K562 (cell line): Measurements from ENCODE around the gene MED31. TPM values are rescaled to one million over a fixed set of nuclear protein-coding genes. Genes with fewer than 3 reads are reported as not detected.

ENCODE experiments used
- ATAC-seq: fragments of 200-7000 bp; cut with Tn5 transposase; 3 replicates; pipeline ENCODE4 v1.9.1; 2020; ENCODE audit warnings: moderate library complexity
- BruUV-seq: library from RNA; stranded (reverse); fragments of 400-500 nt; replicated peaks from 2 replicates; lab custom pipeline; 2021; lab: Mats Ljungman, UMichigan
- CTCF ChIA-PET: fragments of 300-600 bp; formaldehyde crosslinking; extraction: SDS; loops from one replicate; lab custom pipeline; 2021; ENCODE audit warnings: low intra/inter-chr PET ratio; lab: Yijun Ruan, JAX
- POLR2A ChIA-PET: fragments of 300-600, 350-650 bp; sonication (Branson Sonifier 250); formaldehyde crosslinking; extraction: SDS; loops from one replicate; lab custom pipeline; 2021; ENCODE audit warnings: antibody characterized with exemption, inconsistent platforms; lab: Yijun Ruan, JAX
- DNase-seq, 4 experiments: peaks; one replicate each; pipeline versions ENCODE4 v3.0.0 to v3.0.0-alpha.2; 2011 to 2018; ENCODE audit warnings: low spot score in 3 of 4, mixed read lengths in 3 of 4; ENCODE audit errors: extremely low read depth in 1 of 4
- FAIRE-seq: peaks from 2 replicates; lab custom pipeline; 2011; peaks lifted over from hg19 to GRCh38; lab: Jason Lieb, UNC
- H2AFZ ChIP-seq: 2 replicates; pipeline ENCODE4 v1.6.0; 2011; ENCODE audit warnings: low read depth, low read length, control low read depth, inconsistent platforms
- H3K27ac ChIP-seq: fragments of 200-600 bp; 3 replicates; pipeline ENCODE4 v1.8.0; 2011; ENCODE audit warnings: low read depth, mild to moderate bottlenecking, control low read depth, inconsistent platforms, low read length, moderate library complexity, mixed read lengths; ENCODE audit errors: extremely low read depth
- H3K27me3 ChIP-seq, 2 experiments: fragments of 300-600 bp in 1 of 2; 2 replicates in 1 of 2; 3 replicates in 1 of 2; pipeline versions ENCODE4 v1.6.0 to v1.8.0; 2011; ENCODE audit warnings: inconsistent platforms in 2 of 2, low read length in 2 of 2, mild to moderate bottlenecking in 1 of 2, mixed read lengths in 1 of 2, moderate library complexity in 1 of 2; ENCODE audit not compliant: control insufficient read depth in 2 of 2, insufficient read depth in 2 of 2
- H3K36me3 ChIP-seq: fragments of 300-600 bp; 3 replicates; pipeline ENCODE4 v1.8.0; 2011; ENCODE audit warnings: mild to moderate bottlenecking, low read length, inconsistent platforms; ENCODE audit not compliant: control insufficient read depth, insufficient read depth
- H3K4me1 ChIP-seq, 2 experiments: fragments of 200-600 bp in 1 of 2; replicated peaks in 1 of 2; 2 replicates in 1 of 2; 3 replicates in 1 of 2; pipeline versions ENCODE4 v1.5.1 to v1.8.0; 2011; ENCODE audit warnings: inconsistent platforms in 2 of 2, low read length in 2 of 2, mild to moderate bottlenecking in 1 of 2, mixed read lengths in 1 of 2, moderate library complexity in 1 of 2; ENCODE audit not compliant: control insufficient read depth in 2 of 2, insufficient read depth in 2 of 2
- H3K4me2 ChIP-seq: 2 replicates; pipeline ENCODE4 v1.6.1; 2011; ENCODE audit warnings: low read length, control low read depth, inconsistent platforms, mixed read lengths; ENCODE audit not compliant: insufficient read depth
- H3K4me3 ChIP-seq: fragments of 200-600 bp; sonication (generic), shearing (Covaris generic); 2 replicates; pipeline ENCODE4 v1.5.1; 2016; ENCODE audit warnings: control low read depth, inconsistent platforms
- H3K79me2 ChIP-seq: fragments of 200-600 bp; 3 replicates; pipeline ENCODE4 v1.8.0; 2011; ENCODE audit warnings: low read length, inconsistent platforms; ENCODE audit not compliant: control insufficient read depth, insufficient read depth
- H3K9ac ChIP-seq, 2 experiments: 2 replicates each; pipeline versions ENCODE4 v1.6.0 to v1.6.1; 2011; ENCODE audit warnings: low read depth in 2 of 2, low read length in 2 of 2, control low read depth in 1 of 2, inconsistent platforms in 1 of 2, mild to moderate bottlenecking in 1 of 2, mixed read lengths in 1 of 2; ENCODE audit not compliant: insufficient read depth in 1 of 2
- H3K9me1 ChIP-seq: one replicate; pipeline ENCODE4 v1.6.0; 2011; ENCODE audit warnings: inconsistent platforms, mild to moderate bottlenecking, low read length, moderate library complexity; ENCODE audit not compliant: control insufficient read depth, insufficient read depth
- H3K9me3 ChIP-seq: replicated peaks from 2 replicates; pipeline ENCODE4 v1.5.1; 2011; ENCODE audit warnings: low read depth, low read length, inconsistent platforms; ENCODE audit not compliant: control insufficient read depth, insufficient read depth
- H4K20me1 ChIP-seq: replicated peaks from 2 replicates; pipeline ENCODE4 v1.6.1; 2011; ENCODE audit warnings: low read length, inconsistent platforms, mixed read lengths; ENCODE audit not compliant: control insufficient read depth, insufficient read depth
- CHCHD3 ChIP-seq: fragments of 250-450 bp; sonication (Bioruptor Pico); IDR thresholded peaks from 2 replicates; pipeline ENCODE4 v2.1.2; 2022; ENCODE audit warnings: mild to moderate bottlenecking
- ETV1 ChIP-seq: fragments of 450-650 bp; conservative IDR thresholded peaks from 2 replicates; pipeline ENCODE4 v1.6.1; 2016; ENCODE audit warnings: missing genetic modification characterization, control low read depth, low read depth, missing compliant biosample characterization
- MYC ChIP-seq, 2 experiments: fragments of 250-450 bp in 1 of 2; sonication (Bioruptor Pico) in 1 of 2; IDR thresholded peaks; 2 replicates each; pipeline versions ENCODE4 v1.5.1 to v1.6.1; 2012 to 2021; ENCODE audit warnings: low read depth in 2 of 2, borderline replicate concordance in 1 of 2, improper control_type of control experiment in 1 of 2, low read length in 1 of 2, mild to moderate bottlenecking in 1 of 2, moderate library complexity in 1 of 2
- RBM25 ChIP-seq: fragments of 200-400 bp; formaldehyde crosslinking; IDR thresholded peaks from 2 replicates; pipeline ENCODE4 v1.6.1; 2018; ENCODE audit warnings: low read length, low read depth, moderate library complexity; ENCODE audit not compliant: severe bottlenecking
- SRSF3 ChIP-seq: fragments of 200-400 bp; formaldehyde crosslinking; IDR thresholded peaks from 2 replicates; pipeline ENCODE4 v1.6.1; 2016; ENCODE audit warnings: mild to moderate bottlenecking, low read length, moderate library complexity; ENCODE audit not compliant: insufficient read depth
- ZNF444 ChIP-seq: fragments of 250-450 bp; sonication (Bioruptor Pico); IDR thresholded peaks from 2 replicates; pipeline ENCODE4 v1.4.0; 2020; ENCODE audit warnings: mild to moderate bottlenecking, moderate library complexity
- WGBS: fragments of 100-300 bp; shearing (Covaris generic); methylation state at CpG from one replicate; pipeline ENCODE4 v1.1.6; 2016; ENCODE audit warnings: low coverage, mixed read lengths; ENCODE audit not compliant: insufficient coverage; ENCODE audit errors: missing lambda C conversion rate; 5-methylcytosine and 5-hydroxymethylcytosine counted together
- in situ Hi-C: fragments of 300-500 bp; cut with MboI; formaldehyde crosslinking; loops from 4 replicates; pipeline ENCODE4 v1.15.0; 2018; ENCODE audit warnings: inconsistent platforms, mixed read lengths
- intact Hi-C: fragments of 100-400 bp; cut with micrococcal nuclease; formaldehyde crosslinking; loops from 2 replicates; pipeline ENCODE4 v1.14.2; 2022
- polyA plus RNA-seq, 8 experiments: library from polyadenylated mRNA; depleted of rRNA in 4 of 8; stranded (reverse) in 5 of 8; unstranded in 3 of 8; fragments of >200 nt; fragmentation: Nextera tagmentation in 2 of 8; fragmentation: Illumina TruSeq in 1 of 8; extraction: Ambion mirVana in 2 of 8; extraction: Trizol in 1 of 8; gene quantifications; 2 replicates each; pipeline versions ENCODE4 v1.2.1 to v1.2.3, GENCODE V29; 2011 to 2014; ENCODE audit warnings: inconsistent platforms in 1 of 8, missing spikeins in 1 of 8
- total RNA-seq, 7 experiments: library from RNA; depleted of rRNA in 6 of 7; stranded (reverse); fragments of >200 nt in 6 of 7; fragmentation: Illumina TruSeq in 2 of 7; extraction: Trizol in 2 of 7; gene quantifications; 2 replicates each; pipeline versions ENCODE4 v1.2.1 to v1.2.3, GENCODE V29; 2011 to 2021; ENCODE audit warnings: low replicate concordance in 1 of 7
- TF ChIP-seq, protein P1 (sequence below): fragments of 250-450 bp; sonication (Bioruptor Pico); IDR thresholded peaks from 2 replicates; pipeline ENCODE4 v1.5.0; 2021; ENCODE audit warnings: mild to moderate bottlenecking, borderline replicate concordance
- TF ChIP-seq, protein P2 (sequence below): sonication (generic); formaldehyde crosslinking; IDR thresholded peaks from 2 replicates; pipeline ENCODE4 v1.8.1; 2023; ENCODE audit warnings: mild to moderate bottlenecking, missing genetic modification reagents

The MED31 gene
- total and polyA plus RNA-seq, 9 of the 15 experiments (the other 6 are each of a cell fraction or from before 2014, with no cell fraction given): 6.4 to 39.9 (median 14.6) TPM

DNA sequence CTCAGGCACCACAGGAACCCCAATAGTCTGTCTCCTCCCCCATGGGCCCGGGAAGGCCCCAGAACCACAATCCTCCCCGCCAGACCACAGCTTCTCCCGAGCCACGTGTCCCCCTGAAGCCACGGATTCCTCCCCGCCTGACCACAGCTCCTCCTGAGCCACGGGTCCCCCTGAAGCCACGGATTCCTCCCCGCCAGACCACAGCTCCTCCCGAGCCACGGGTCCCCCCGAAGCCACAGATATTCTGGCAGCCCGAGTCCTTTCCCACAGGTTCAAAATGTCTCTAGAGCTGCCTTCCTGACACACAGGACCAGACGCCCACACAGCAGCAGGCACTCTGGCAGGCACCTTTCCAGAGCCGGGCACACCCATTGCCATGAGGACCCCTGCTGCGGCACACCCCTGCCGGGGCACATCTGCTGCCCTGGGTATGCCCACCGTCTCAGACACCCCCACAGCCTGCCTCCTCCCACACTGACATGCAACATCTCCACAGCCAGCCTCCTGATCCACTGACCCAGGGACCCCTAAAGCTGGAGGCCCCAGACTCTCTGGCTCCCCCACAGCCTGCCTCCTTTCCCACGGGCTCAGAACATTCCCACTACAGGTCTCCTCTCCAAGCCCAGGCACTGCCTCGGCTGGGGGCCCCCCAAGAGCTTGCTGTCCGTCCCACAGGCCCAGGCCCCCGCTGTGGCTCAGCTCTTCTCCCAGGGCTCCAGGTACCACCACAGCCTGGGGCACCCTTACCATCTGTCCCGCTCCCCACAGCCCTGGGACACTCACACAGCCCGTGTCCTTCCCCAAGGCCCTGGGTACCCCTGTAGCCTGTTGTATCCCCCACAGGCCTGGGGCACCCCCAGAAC lies 13.1 kb downstream of the MED31 start:
- no peaks in the 10 kb centered on the region for H3K27me3 ChIP-seq
- ChIA-PET CTCF (no interaction called here), POLR2A (interaction anchor here (0.6 to 2.3 kb wide), 4 partner anchors 14 to 379 kb away, joined by 3 to 7 read pairs (median 3); no protein-coding TSS in a partner anchor)
- no peaks in the 10 kb centered on the region for H3K9me1 ChIP-seq
- peaks cover 27% of the 10 kb centered on the region for H3K36me3 ChIP-seq
- in situ Hi-C loops (no loop called here), intact Hi-C loops (no loop called here)
- 0 out of 2 replicates have a peak overlapping the region, but pooled peaks have one; percentile 86 for H3K4me2 ChIP-seq
- no peak for DNase-seq
- H3K9me3 ChIP-seq: no peaks in the 10 kb centered on the region
- H4K20me1 ChIP-seq: no peaks in the 10 kb centered on the region
- no TSS peak for BruUV-seq
- no peak overlapping the region; the same call in 1 of the 2 replicates for H3K4me3 ChIP-seq
- ATAC-seq: no peak
- H3K9ac ChIP-seq: peak overlapping the region in 1 of 2 experiments; percentile 97; a peak in 2 of 4 replicates
- H2AFZ ChIP-seq: no peak overlapping the region
- H3K79me2 ChIP-seq: peaks cover 42% of the 10 kb centered on the region
- 83% methylated on average over 16 of the region's 24 CpGs for WGBS
- peaks cover 8 to 43% of the 10 kb centered on the region in 2 experiments; a peak in 4 of 5 replicates for H3K4me1 ChIP-seq
- H3K27ac ChIP-seq: no peak overlapping the region; the same call in 2 of the 3 replicates
- FAIRE-seq: no peak
- TF ChIP-seq, protein P1, sequence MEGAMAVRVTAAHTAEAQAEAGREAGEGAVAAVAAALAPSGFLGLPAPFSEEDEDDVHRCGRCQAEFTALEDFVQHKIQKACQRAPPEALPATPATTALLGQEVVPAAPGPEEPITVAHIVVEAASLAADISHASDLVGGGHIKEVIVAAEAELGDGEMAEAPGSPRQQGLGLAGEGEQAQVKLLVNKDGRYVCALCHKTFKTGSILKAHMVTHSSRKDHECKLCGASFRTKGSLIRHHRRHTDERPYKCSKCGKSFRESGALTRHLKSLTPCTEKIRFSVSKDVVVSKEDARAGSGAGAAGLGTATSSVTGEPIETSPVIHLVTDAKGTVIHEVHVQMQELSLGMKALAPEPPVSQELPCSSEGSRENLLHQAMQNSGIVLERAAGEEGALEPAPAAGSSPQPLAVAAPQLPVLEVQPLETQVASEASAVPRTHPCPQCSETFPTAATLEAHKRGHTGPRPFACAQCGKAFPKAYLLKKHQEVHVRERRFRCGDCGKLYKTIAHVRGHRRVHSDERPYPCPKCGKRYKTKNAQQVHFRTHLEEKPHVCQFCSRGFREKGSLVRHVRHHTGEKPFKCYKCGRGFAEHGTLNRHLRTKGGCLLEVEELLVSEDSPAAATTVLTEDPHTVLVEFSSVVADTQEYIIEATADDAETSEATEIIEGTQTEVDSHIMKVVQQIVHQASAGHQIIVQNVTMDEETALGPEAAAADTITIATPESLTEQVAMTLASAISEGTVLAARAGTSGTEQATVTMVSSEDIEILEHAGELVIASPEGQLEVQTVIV (CRISPR knock-in tag): no peak
- TF ChIP-seq MYC (IDR thresholded peaks at IDR 0.05; ENCODE audit: low read depth, low read length): no peak
- TF ChIP-seq MYC (CRISPR knock-in tag; IDR thresholded peaks at IDR 0.05; ENCODE audit: borderline replicate concordance, low read depth): no peak
- TF ChIP-seq ETV1 (tag): no peak
- TF ChIP-seq CHCHD3: no peak
- no peak for TF ChIP-seq ZNF444 (CRISPR knock-in tag)
- TF ChIP-seq RBM25: no peak
- TF ChIP-seq SRSF3: no peak
- TF ChIP-seq, protein P2, sequence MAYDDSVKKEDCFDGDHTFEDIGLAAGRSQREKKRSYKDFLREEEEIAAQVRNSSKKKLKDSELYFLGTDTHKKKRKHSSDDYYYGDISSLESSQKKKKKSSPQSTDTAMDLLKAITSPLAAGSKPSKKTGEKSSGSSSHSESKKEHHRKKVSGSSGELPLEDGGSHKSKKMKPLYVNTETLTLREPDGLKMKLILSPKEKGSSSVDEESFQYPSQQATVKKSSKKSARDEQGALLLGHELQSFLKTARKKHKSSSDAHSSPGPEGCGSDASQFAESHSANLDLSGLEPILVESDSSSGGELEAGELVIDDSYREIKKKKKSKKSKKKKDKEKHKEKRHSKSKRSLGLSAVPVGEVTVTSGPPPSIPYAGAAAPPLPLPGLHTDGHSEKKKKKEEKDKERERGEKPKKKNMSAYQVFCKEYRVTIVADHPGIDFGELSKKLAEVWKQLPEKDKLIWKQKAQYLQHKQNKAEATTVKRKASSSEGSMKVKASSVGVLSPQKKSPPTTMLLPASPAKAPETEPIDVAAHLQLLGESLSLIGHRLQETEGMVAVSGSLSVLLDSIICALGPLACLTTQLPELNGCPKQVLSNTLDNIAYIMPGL (CRISPR knock-in tag): no peak
